SHP77 treated with DMSO at 0.1 percent for 48 hours (cell line): ENCODE data around the gene BNC2.

Experiments used
- DNase-seq: peaks from one replicate; lab custom pipeline; 2025; lab: John Stamatoyannopoulos, UW

The BNC2 gene

GRCh38 chr9:16414451-16414850 is 456.0 kb downstream of the BNC2 start:
- peak; percentile 54 for DNase-seq

- DNase-seq = peak; percentile 31
Observed at GRCh38 chr9:16413509-16414016, 456.9 kb downstream of the BNC2 start.

- no peak for DNase-seq
Observed at GRCh38 chr9:16412740-16413139, 457.7 kb downstream of the BNC2 start.

- no peak for DNase-seq
Observed at GRCh38 chr9:16411311-16411710, 459.2 kb downstream of the BNC2 start.

- DNase-seq = no peak
Observed at GRCh38 chr9:16410601-16411280, 459.7 kb downstream of the BNC2 start.

GRCh38 chr9:16407617-16408016 is 462.9 kb downstream of the BNC2 start:
- no peak for DNase-seq

- DNase-seq = no peak
Observed at GRCh38 chr9:16406526-16407225, 463.8 kb downstream of the BNC2 start.

GRCh38 chr9:16405421-16405820 is 465.0 kb downstream of the BNC2 start:
- no peak for DNase-seq

- DNase-seq = no peak
Observed at GRCh38 chr9:16401701-16402100, 468.8 kb downstream of the BNC2 start.

- DNase-seq = no peak
Observed at GRCh38 chr9:16398691-16399090, 471.8 kb downstream of the BNC2 start.

GRCh38 chr9:16396389-16396788 is 474.1 kb downstream of the BNC2 start:
- no peak for DNase-seq

GRCh38 chr9:16391369-16391768 is 479.1 kb downstream of the BNC2 start:
- DNase-seq = no peak

GRCh38 chr9:16387382-16387781 is 483.1 kb downstream of the BNC2 start:
- DNase-seq = no peak

GRCh38 chr9:16386827-16387077 is 483.7 kb downstream of the BNC2 start:
- no peak for DNase-seq

GRCh38 chr9:16386007-16386826 is 484.3 kb downstream of the BNC2 start:
- no peak for DNase-seq

- DNase-seq = no peak
Observed at GRCh38 chr9:16385590-16385989, 484.9 kb downstream of the BNC2 start.

GRCh38 chr9:16384993-16385392 is 485.5 kb downstream of the BNC2 start:
- DNase-seq = no peak

GRCh38 chr9:16377311-16377710 is 493.2 kb downstream of the BNC2 start:
- DNase-seq = no peak

- no peak for DNase-seq
Observed at GRCh38 chr9:16371306-16371705, 499.2 kb downstream of the BNC2 start.

GRCh38 chr9:16370647-16371046 is 499.8 kb downstream of the BNC2 start:
- DNase-seq = no peak

GRCh38 chr9:16369427-16369826 is 501.0 kb downstream of the BNC2 start:
- no peak for DNase-seq

- peak; percentile 56 for DNase-seq
Observed at GRCh38 chr9:16368237-16369087, 502.0 kb downstream of the BNC2 start.
